C4-2B (cell line): ENCODE data around the gene PET100.

ENCODE experiments used
- H3K27ac ChIP-seq: fragments of 450-650 bp; 2 replicates; pipeline ENCODE4 v1.5.1; 2017
- CTCF ChIP-seq: fragments of 450-650 bp; conservative IDR thresholded peaks from 2 replicates; pipeline ENCODE4 v1.5.1; 2017; ENCODE audit warnings: mild to moderate bottlenecking
- ZFX ChIP-seq: fragments of 450-650 bp; IDR thresholded peaks from 2 replicates; pipeline ENCODE4 v1.6.1; 2017

PET100 gene

GRCh38 chr19:7637374-7638256 is 8.0 kb downstream of the PET100 start:
- peak overlapping the region; percentile 79 for H3K27ac ChIP-seq

GRCh38 chr19:7638802-7639465 is 9.3 kb downstream of the PET100 start:
- H3K27ac ChIP-seq: no peak overlapping the region
- TF ChIP-seq CTCF: no peak
- no peak for TF ChIP-seq ZFX

More at GRCh38 chr19:7637374-7638256, 8.0 kb downstream of the PET100 start:
- TF ChIP-seq CTCF: no peak
- TF ChIP-seq ZFX: peak; percentile 53; the same call in 1 of the 2 replicates

- no peak for TF ChIP-seq CTCF
- TF ChIP-seq ZFX: no peak
- no peak overlapping the region for H3K27ac ChIP-seq
Observed at GRCh38 chr19:7639863-7640348, 10.3 kb downstream of the PET100 start.

- no peak overlapping the region for H3K27ac ChIP-seq
- no peak for TF ChIP-seq CTCF
- TF ChIP-seq ZFX: no peak
Observed at GRCh38 chr19:7640803-7641202, 11.2 kb downstream of the PET100 start.

- TF ChIP-seq ZFX (no peak), CTCF (no peak)
- no peak overlapping the region for H3K27ac ChIP-seq
Observed at GRCh38 chr19:7641290-7642276, 12.0 kb downstream of the PET100 start.

- TF ChIP-seq ZFX: no peak
- TF ChIP-seq CTCF: no peak
- H3K27ac ChIP-seq: no peak overlapping the region
Observed at GRCh38 chr19:7642295-7643030, 12.9 kb downstream of the PET100 start.
